Kidney tubule cell (primary cell): ENCODE data around the gene ANKRD53.
A peak's percentile ranks its signal among the peaks of the same experiment; 100 is the strongest.

Experiments
- DNase-seq: peaks from one replicate; pipeline ENCODE4 v3.0.0-alpha.2; 2018; ENCODE audit warnings: low spot score

ANKRD53 gene

DNA sequence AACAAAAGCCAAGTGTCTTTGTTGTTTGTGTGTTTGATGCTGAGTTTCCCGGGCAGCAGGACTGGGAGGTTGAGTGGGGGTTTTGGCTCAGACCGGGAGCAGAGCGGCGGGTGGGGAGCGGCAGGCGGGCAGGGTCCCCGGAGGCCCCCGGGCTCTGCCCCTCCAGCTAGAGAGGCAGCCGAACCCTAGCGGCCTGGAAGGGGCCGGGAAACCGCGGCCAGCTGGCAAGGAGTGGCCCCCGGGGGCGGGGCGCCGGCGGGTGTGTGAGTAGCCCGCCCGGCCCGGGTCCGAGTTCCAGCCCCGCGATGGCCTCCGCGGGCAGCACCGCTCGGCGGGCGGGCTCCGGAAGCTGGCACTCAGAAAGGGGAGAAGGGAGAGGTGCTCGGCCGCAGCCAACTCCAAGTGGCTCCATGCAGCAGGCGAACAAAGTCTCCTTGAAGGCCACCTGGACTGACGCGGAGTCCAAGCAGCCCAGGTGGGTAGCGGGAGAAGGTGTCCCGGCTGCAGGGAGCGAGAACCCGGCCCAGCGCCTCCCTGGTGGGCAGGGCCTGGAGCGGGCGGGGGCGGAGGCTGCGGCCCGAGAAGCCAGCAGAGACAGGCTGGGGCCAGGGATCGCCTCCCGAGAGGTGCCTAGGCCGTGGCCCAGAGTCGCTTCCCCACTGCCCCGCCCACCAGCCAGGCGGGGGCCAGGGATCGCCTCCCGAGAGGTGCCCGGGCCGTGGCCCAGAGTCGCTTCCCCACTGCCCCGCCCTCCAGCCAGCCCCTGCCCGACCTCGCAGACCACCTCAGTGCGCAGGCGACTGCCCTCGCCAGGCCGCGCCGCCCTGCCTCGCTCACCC is at the start of gene ANKRD53:
Gene ANKRD53, plus strand, starts transcription at position 290 of the 839 bp plus-strand sequence. Its CDS starts 16 bp downstream, at position 306.
- DNase-seq = peak; percentile 50

- no peak for DNase-seq
Observed at GRCh38 chr2:70930371-70931329, 47.8 kb upstream of the ANKRD53 start.

- DNase-seq = no peak
Observed at GRCh38 chr2:70931376-70932000, 46.9 kb upstream of the ANKRD53 start.

DNA sequence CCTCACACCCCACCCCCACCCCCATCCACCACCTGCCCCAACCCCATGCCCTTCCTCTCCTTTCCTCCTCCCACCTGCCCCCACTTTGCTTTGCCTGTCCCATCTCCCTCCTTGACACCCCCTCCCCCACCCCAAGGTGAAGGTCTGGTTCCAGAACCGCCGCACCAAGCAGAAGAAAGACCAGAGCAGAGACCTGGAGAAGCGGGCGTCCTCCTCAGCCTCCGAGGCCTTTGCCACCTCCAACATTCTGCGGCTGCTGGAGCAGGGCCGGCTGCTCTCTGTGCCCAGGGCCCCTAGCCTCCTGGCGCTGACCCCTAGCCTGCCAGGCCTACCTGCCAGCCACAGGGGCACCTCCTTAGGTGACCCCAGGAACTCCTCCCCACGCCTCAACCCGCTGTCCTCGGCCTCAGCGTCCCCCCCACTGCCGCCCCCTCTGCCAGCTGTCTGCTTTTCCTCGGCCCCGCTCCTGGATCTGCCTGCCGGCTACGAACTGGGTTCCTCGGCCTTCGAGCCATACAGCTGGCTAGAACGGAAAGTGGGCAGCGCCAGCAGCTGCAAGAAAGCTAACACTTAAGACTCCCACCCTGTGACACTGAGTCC is 45.7 kb upstream of the ANKRD53 start:
- DNase-seq = no peak

DNA sequence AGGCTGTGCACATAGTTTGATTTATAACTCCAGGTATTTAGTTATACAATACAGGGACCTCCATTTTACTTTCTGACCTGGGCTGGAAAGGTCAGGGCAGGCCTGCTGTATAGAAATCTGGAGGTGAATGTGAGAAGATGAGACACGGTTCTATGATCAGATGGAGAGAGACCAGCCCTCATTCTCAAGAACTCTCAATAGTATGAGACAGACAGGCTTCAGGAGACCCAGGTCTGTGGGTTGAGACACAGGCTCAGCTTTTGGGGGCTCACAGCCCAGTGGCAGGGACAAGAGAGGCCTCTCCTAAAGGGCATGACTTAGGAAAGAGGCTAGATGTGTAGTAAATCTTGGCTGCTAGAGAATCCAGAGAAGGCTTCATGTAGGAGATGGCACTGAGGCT is 43.4 kb upstream of the ANKRD53 start:
- DNase-seq = no peak

- no peak for DNase-seq
Observed at GRCh38 chr2:70935468-70936164, 42.8 kb upstream of the ANKRD53 start, which contains the start of gene ATP6V1B1. Gene ATP6V1B1, plus strand, starts transcription at chr2:70935900. Its CDS starts 55 bp downstream, at chr2:70935955.

DNA sequence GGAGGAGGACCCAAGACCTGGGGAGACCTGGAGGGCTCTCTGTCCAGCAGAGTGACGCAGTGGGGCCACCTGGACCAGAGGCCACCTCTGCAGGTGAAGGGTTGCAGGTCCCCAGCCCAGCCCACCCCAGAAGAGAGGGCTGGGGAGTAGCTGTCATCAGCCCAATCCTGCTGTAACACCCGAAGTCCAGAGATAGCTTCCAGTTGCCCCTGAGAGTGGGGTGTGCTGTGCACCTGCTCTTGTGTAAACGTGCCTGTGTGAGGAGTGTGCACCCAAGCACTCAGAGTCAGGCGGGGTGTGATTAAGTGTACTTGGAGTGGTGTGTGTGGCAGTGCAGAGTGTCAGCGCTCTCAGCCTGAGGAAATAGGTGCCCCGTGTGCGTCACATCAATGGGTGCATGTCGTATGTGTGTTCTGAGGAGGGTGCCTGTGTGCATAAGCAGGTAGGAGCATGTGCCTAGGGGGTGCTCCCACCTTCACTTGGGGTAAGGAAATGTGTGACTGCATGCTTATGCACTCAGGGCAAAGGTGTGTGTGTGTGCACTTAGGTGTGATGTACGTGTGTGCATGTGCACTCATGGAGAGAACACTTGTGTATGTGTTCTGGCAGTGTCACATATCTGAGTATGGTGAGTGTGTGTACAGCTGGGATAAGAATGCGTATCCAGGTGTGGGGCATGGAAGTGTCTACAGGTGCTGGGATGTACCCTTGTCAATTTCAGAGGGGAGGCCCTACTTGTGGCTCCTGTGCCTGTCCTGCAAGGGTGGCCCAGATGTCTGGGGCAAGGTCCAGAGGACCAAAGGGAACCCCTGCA is 42.1 kb upstream of the ANKRD53 start:
- no peak for DNase-seq

- DNase-seq = no peak
Observed at GRCh38 chr2:70936979-70937811, 41.2 kb upstream of the ANKRD53 start.

- DNase-seq = no peak
Observed at GRCh38 chr2:70937866-70938585, 40.4 kb upstream of the ANKRD53 start.

- DNase-seq = no peak
Observed at GRCh38 chr2:70938586-70938950, 39.9 kb upstream of the ANKRD53 start.

DNA sequence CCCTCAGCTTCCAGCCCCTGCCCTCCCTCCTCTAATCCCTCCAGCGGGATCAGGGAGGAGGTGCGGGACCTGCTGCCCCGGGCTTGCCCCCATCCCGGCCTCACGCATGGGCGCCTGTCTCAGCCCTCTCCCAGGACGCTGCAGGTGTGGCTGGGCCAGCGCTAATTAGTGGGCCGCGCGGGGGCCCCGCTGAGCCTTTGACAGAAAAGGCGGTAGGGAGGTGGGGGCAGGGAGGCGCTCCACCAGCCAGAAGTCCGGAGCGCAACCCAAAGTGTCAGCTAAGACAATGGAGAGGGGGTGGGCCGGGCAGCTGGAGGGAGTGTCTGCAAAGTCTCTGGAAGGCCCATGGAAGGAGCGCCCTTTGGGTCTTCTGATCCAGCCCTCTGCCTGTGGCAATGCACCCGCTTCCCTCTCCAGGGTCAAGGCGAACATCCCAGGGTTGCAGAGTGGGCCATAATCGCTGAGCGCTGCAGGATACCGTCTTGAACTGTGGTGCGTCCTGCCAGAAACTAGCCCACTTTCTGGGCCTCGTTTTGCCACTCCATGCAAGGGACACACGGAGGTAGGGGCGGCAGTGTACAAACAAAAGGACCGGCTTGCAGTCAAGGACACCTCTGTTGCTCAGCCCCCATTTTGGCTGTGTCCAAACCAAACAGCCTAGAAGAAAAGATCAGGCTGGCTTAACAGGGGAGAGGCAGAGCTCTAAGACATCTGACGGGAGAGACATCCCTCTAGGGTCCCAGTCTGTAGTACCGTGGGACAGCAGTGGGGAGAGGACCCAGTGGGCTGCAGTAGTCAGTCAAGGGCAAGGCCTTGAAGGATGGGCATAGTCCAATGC is 39.2 kb upstream of the ANKRD53 start:
- DNase-seq = no peak

- no peak for DNase-seq
Observed at GRCh38 chr2:70939839-70940580, 38.4 kb upstream of the ANKRD53 start.

- DNase-seq = no peak
Observed at GRCh38 chr2:70941186-70941585, 37.2 kb upstream of the ANKRD53 start.

- no peak for DNase-seq
Observed at GRCh38 chr2:70941701-70942100, 36.7 kb upstream of the ANKRD53 start.

DNA sequence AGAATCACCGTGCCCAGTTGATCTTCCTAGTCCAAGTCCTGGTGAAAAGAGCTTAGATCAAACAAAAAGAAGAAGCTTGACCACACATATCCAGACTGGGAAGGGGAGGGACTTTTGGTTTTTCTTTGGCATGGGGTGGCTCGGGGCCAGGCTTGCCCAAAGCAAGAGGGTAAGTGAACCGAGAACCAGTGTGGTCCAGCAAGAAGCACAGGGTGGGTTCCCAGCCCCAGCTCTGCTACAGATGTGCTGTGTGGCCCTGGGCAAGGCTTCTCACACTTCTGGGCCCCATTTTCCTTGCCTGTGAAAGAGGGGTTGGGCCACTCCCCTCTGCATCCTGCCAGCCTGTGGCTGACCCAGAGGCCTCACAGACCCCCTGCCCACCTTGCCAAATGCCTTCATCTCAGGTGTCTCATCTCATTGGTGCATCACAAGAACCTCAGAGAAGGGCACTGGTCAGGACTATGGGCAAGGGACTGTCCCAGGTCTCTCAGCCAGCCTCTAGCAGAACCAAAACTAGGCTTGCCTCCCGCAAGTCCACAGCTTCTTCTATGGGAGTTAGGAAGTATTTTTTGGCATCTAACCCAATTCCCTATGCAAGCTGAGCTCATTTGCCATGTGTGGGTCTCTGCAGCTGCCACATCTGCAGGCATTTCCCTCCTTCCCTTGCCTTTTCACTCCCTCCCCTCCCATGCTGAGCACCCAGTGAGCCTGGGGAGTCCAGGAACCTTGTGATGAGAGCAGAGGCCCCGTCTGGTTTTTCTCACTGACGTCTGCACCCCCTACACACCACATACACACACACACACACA is 35.8 kb upstream of the ANKRD53 start:
- DNase-seq = no peak

DNA sequence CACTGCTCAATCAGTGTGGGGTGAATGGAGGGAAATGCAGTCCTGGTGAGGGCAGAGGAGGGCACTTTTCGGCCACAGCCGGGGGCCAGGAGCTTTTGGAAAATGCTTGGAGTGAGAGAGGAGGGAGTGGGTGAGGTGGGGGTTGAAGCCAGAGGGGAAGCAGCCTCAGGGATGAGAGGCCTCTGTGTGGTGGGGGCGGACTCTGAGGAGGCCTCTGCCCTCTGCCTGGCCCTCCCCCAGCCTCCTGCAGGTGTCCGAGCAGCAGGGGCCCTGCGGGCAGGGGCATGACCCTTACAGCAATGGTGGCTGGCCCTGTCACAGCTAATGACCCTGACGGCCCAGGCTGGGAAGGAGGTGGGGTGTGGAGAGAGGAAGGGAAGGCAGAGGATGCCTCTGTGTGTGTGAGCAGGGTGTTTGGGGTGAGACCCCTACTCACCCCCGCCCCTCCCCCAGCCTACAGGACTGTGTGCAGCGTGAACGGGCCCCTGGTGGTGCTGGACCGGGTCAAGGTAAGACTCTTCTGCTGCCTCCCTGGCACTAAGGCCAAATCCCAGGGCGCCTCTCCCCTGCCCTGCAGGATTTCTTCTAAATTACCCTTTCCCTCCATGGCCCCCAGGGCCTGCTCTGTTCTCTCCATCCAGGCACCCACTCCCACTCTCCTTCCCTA is 35.1 kb upstream of the ANKRD53 start:
- DNase-seq = no peak
